Ovary (tissue), 3 donors: ENCODE results near the gene PEA15.

Source experiments
- POLR2A ChIP-seq: fragments of 450-650 bp; IDR thresholded peaks from one replicate; pipeline ENCODE4 v1.6.1; 2017; ENCODE audit warnings: antibody characterized with exemption, mild to moderate bottlenecking, moderate library complexity
- TF ChIP-seq, protein P1 (sequence below), 3 donors: fragments of 450-650 bp in 2 of 3; fragments of 200-600 bp in 1 of 3; IDR thresholded peaks; one replicate each; pipeline versions ENCODE4 v1.5.1 to v1.8.0; 2016 to 2022; ENCODE audit warnings: antibody characterized with exemption in 3 of 3, mild to moderate bottlenecking in 1 of 3
- donor health status: DM: no; HTN: no; CAD: no.

DNA sequence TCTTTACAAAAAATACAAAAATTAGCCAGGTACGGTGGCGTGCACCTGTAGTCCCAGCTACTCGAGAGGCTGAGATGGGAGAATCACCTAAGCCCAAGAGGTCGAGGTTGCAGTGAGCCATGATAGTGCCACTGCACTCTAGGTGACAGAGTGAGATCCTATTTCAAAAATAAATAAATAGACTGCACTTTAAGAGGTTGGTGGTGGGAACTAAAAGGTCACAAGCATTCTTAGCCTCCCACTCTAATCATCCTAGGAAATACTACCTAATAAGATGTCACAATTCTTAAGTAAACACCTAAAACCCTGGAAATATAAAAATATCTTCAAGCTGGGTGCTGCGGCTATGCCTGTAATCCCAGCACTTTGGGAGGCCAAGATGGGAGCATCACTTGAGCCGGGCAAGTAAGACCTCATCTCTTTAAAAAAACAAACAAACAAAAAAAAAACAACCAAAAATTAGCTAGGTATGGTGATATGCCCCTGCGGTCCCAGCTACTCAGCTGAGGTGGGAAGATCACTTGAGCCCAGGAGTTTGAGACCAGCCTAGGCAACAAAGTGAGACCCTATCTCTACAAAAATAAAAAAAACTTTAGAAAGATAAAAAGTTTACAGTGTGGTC is 53.1 kb downstream of the PEA15 start:
- TF ChIP-seq, protein P1, sequence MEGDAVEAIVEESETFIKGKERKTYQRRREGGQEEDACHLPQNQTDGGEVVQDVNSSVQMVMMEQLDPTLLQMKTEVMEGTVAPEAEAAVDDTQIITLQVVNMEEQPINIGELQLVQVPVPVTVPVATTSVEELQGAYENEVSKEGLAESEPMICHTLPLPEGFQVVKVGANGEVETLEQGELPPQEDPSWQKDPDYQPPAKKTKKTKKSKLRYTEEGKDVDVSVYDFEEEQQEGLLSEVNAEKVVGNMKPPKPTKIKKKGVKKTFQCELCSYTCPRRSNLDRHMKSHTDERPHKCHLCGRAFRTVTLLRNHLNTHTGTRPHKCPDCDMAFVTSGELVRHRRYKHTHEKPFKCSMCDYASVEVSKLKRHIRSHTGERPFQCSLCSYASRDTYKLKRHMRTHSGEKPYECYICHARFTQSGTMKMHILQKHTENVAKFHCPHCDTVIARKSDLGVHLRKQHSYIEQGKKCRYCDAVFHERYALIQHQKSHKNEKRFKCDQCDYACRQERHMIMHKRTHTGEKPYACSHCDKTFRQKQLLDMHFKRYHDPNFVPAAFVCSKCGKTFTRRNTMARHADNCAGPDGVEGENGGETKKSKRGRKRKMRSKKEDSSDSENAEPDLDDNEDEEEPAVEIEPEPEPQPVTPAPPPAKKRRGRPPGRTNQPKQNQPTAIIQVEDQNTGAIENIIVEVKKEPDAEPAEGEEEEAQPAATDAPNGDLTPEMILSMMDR (IDR thresholded peaks at IDR 0.05): no peak
- no peak for TF ChIP-seq POLR2A
